Amygdala (tissue), 56 donors: ENCODE measurements around the gene ILK.

Source experiments
- DNase-seq, 56 donors: peaks; one replicate each; lab custom pipeline; 2025; lab: John Stamatoyannopoulos, UW

Gene ILK

DNA sequence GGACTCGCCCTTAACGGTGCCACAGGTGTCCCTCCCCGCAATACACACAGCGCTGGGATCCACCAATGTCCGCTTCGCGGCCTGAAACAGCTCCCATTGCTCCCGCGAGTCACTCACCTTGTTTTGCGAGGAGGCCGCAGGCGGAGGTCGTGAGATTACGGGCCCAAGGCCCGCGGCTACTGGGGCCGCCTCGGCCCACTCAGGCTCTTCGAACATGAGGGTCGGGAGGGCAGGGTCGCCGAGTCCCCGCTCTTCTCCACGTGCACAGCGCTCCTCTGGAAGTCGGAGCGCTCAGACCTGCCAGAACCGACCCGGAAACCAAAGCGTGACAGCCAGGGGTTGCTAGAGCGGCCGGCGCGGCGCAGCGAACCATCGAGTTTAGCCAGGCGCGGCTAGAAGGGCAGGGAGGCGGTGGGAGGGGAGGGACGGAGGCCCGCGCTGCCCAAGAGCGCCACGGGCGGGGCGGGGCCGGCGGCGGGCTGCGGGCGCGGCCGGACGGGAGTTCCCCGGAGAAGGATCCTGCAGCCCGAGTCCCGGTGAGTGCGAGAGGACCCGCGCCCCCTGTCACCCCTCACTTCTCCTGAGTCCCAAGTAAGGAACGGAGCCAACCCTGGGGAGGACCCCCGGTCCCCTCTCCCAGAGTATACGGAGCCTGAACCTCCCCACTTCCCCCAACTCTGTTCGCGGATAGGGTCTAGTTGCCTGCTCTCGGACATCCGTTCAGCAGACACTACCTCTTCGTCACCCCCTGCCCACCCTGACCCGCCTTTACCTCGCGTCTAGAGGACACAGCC, at the start of gene ILK, which contains the start of gene RRP8:
Gene ILK, plus strand, starts transcription at position 488 of the 794 bp plus-strand sequence. CDS start 498 bp downstream, outside the sequence.
Gene RRP8, minus strand, starts transcription at position 330 of the 794 bp plus-strand sequence. Its CDS starts 114 bp downstream, at position 216.
- DNase-seq = peak in 55 of 56 donors; percentile 38 to 92 (median 83)

DNA sequence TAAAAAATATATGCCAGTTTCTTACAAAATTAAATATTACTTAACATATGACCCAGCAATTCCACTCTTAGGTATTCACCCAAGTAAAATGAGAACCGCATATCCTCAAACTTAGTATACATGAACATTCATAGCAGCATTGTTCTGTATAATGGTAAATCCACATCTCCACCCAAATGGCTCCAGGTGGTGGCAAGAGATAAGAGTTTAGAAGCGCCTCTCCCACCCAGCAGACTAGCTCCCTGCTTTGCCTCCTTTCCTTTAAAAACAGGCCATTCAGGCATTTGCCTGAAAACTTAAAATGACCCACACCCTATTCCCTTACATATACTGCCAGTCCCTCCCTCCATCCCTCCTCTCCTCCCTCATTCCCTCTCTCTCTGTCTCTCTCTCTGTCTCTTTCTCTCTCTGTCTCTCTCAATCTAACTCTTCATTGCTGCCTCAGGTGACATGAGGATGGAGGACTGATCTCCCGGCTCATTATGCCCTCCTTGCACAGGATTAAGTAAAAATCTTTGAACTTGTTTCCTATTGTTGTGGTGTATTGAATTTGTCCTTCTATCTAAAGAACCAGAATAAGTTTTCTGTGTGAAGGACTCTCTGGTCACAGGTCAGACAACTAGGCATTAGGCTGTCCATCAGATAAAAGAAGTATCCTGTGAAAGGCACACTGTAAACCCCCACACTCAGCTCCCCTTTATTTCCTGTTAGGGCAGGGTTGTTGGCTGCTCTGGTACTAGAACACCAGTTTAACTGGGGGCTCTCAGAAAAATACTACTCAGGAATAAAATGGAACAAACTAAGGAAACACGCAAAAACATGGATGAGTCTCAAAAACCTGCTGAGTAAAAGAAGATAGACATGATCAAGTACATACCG, 48.5 kb upstream of the ILK start:
- DNase-seq = no peak

DNA sequence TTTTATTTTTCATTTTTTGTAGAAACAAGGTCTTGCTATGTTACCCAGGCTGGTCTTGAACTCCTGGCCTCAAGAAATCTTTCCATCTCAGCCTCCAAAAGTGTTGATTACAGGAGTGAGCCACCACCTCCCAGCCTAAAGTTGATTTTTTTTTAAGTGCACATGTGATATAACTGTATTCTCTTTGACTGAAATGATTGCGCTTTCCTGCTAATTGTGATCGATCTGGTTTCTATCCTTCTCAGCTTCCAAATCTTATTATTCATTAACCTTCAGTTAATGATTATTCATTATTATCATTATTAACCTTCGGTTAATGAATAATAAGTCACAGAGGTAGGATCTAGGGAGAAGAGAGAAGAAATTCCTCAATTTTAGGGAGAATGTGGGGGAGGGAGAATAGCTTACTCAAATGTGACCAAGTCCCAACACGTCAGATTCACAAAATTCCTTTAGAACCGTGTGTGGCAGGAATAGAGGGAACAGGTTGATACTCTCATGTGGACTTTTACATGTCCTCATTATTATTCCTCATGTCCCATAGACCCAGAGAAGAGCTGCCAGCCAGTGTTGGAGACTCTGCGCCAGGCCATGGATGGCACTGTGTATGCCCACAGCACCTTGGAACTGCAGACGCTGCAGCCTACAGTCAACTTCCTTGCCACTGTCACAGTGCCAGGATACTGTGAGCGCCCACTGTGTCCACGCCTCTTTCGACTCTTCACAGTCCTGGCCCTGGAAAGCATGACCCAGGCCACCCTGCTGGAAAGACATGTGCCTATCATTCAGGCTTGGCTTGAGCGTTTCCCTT, 47.2 kb upstream of the ILK start:
- no peak for DNase-seq

DNA sequence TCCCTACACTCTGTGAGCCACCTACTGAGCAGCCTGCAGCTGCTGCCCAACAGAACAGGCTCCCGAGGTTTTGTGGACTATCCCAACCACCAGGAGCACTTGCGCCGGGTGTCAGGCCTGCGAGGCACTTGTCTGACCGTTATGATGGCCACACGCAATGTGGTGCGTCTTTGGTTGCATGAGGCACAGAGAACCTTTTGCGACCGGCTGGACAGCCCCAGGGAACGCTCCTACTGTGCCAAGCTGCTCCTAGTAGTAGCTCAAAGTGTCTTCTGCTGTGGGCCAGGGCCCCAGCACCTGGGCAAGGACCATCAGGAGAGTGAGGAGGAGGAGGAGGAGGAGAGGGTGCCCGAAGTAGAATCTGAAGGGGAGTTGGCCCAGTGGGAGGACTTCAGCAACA, 46.5 kb upstream of the ILK start:
- no peak for DNase-seq

DNA sequence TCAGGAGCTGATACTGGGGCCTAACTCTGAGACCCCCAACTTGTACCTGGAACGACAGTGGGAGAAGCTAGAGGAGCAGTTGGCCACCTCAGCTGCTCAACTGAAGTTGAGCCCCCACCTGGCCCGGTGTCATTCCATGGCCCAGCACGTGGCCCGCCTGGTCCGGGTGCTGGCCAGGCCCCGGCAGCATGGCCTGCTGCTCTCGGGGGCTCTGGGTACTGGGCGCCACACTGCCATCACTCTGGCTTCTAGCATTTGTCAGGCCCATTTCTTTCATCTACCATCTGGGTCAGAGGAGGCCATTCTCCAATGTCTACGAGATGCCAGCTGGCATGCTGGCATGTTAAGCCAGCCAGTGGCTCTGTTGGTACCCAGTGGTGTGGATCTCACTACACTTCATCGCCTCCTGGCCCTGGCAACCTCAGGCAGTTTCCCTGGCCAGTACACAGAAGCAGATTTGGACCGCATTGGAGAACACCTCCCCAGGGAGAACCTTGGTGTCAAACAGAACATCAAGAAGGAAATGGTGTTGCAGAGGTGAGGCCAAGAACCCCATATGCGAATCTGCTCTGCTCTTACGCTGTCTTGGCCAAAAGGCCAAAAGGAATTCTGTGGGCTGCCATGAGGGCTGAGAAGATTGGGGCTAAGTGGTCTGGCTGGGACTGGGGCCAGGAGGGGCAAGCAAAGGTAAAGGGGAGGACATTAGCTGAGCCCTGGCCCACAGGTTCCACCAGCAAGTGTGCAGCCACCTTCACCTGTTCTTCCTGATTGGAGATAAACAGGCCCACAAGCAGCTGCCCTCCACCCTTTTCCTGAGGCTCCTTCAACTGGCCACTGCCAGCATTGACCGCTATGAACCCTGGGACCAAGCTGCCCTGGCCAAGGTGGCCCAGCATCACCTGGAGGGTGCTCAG, 45.6 kb upstream of the ILK start:
- no peak for DNase-seq

DNA sequence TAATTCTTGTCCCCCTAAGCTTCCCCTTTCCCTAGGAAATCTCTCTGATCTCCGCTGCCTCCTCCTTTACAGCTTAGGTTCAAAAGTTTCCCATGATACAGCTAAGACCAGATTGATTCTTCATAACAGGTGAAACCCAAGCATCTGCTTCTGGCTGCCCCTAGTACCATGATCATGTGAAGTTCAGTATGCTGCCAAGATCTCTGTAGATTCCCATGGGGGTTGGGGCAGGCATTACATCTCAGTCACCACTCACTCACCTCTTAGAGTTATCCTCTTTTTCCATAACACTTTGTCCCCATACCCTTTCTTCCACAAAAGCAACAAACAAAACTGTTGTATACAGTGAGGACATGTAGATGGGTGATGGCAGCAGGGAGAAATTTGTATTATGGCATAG, 44.2 kb upstream of the ILK start:
- no peak for DNase-seq

DNA sequence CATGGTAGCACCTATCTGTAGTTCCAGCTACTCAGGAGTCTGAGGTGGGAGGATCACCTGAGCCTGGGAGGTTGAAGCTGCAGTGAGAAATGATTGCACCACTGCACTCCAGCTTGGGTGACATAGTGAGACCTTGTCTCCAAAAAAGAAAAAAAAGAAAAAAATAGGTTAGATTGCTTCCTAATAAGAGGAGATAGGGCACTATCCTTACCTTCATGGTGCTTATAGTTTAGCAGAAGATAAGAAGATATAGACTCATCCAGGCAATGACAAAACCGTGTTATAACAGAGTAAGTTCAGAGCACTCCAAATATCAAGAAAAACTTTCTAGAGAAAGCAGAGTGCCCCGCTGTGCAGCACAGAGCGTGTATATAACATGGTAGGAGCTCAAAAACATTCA, 42.3 kb upstream of the ILK start:
- no peak for DNase-seq

DNA sequence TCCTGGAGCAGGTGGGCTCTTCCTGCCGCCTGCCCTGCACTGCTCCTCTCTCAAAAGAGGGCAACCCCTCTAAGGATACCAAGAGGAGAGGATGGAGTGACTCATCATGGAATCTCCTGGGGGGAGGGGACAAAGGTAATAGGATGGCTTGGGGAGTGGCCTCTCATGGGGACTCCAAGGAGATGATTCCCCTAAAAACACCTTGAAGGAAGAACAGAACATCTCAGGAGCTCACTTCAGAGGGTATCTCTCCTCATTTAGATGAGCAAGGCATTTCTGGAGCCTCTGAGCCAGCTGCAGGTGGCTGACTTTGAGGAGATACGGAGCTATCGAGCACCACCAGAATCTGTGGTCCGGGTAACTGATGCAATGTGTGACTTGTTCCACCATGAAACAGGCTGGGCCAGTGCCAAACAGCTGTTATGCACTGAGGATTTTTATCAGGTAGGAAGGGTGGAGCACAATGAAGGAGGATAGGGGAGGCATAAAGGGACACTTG, 40.4 kb upstream of the ILK start:
- no peak for DNase-seq

DNA sequence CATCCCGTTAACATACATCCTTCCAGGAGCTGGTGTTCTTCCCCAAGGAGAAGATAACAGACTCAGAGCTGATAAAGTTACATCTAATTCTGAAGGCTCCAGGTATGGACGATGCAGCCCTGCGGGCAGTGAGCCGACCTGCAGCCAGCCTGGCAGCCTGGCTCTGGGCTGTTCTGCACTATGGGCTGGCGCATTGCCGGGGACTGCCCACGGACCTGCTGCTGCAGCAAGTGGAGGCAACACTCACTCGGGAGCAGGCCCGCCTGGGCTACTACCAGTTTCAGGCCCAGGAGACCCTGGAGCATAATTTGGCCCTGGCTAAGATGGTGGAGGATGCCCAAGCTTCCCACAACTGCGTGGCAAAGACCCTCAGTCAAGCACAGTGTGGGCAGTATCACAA, 39.9 kb upstream of the ILK start:
- no peak for DNase-seq

DNA sequence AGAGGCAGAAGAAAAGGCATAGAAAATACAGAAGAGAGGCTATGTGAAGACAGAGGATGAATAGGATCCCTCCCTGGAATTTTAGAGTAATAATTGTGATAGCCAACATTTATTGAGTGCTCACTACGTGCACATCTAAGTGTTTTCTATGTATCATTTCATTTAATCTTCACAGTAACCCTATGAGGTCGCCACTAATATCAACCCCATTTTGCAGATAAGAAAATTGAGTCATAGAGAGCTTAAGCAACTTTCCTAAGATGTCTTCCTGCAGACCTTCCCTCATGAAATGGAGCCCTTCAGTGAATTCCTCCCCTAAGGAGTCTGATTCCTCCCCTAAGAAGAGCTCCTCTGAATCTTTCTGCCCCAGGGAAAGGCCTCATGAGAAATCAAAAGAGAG, 38.2 kb upstream of the ILK start:
- DNase-seq = no peak

DNA sequence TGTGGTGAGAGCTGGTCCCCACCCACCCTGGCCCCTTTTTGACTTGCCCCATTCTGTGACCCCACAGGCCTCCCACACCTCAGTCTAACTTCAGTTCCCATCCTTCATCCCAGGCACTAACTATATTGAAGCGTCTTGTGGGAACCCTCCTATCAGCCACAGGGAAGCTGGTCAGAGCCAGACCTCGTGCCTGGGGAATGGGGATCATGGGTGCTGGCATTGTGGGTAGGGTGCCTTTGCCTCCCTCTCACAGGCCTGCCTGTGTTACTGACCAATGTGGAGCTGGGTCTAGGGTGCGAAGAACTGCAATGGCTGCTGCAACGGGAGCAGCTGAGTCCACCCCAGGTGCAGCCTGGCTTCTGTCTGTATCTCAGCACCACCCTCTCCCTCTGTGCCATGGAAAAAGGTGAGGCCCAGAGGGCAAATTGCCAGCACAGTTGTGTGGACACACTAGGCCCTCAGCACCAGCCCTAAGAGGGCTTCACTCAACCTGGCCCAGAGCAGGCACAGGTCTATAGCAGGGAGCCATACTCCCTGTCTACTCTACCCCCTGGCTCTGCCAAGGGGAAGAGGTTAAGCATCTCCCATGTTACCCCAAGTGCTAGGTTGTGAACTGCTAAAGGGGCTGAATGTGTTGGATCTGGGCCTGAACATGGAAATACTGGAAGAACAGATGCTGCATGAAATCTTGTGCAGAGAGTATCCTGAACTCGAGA, 37.4 kb upstream of the ILK start:
- DNase-seq = no peak

DNA sequence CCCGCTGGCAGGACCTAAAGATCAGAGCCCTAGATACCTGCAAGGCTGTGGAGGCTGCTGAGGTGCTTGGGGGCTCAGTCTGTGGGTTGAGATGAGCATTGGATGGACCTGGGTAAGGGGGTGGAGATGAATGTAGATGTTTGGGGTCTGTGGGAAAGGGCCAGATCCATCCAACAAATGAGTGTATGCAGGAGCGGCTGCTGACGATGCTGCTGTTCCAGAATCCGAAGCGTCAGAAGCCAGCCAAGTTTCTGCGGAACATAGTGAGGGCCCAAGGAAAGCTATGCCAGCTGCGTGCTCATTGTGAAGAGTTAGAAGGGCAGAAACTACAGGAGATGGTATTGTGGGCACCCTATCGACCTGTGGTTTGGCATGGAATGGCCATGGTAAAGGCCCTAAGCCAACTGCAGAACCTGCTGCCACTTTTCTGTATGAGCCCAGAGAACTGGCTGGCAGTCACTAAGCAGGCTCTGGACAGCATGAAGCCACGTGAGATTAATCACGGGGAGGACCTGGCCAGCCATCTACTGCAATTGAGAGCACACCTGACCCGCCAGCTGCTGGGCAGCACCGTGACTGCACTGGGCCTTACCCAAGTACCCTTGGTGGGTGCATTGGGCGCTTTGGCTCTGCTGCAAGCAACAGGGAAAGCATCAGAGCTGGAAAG, 36.7 kb upstream of the ILK start:
- peak in 10 of 56 donors; percentile 20 to 60 (median 44) for DNase-seq

DNA sequence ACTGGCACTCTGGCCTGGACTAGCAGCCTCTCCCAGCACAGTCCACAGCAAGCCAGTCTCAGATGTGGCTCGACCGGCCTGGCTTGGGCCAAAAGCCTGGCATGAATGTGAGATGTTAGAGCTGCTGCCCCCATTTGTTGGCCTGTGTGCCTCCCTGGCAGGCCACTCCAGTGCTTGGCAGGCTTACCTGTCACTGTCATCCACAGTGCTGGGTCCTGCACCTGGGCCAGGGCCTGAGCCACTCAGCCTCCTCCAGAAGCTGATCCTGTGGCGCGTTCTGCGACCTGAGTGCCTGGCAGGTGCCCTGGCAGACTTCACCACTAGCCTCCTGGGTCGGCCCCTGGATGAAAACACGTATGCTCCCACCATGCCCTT, 36.2 kb upstream of the ILK start:
- peak in 1 of 56 donors; percentile 53 for DNase-seq

DNA sequence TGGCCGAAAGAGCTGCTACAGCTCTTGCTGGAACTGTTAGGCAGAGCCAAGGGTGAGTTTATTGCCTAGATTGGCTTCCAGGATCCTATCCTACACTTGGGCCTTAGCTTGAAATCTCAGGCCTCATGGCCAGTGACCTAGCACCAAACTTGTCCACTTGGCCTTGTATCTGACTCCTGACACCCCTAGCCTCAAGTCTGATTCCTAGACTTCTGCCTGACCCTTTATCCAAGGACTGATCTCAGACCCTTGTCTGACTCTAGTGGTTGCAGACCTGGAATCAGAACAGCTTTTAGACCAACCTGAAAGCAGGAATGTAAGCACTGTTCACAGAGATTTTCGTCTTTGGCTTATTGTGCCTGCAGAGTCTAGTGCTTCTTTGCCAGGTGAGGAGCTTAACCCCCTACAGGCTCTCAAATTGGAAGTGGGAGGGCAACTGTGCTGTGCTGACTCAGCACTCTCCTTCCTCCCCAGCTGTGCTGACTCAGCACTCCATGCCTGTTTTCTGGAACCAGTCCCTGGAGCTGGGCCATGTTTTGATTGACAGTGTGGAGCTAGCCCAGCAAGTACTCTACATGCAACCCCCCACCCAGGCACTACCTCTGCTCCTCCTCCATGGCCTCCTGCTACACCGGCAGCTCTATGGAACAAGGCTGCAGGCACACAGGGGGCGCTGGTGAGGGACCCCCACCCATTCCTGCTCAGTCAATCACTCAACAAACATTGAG, 35.2 kb upstream of the ILK start:
- peak in 23 of 56 donors; percentile 23 to 67 (median 46) for DNase-seq

DNA sequence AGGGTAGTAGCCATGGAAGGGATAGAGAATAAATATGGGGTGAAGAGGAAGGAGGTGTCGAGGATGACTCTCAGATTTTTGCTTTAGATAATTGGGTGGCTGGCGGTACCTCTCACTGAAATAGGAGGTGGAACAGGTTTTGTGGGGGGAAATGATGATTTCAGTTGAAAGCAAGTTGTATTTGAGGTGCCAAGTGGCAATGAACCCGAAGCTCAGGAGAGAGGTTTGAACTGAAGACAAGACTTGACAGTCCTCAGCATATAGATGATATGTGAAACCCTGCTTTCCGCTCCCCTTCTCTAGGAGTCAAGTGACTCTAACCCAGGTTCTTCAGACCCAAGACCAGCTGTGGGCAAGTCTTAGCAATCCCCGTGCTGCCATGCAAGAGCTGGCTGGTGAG, 33.9 kb upstream of the ILK start:
- no peak for DNase-seq

DNA sequence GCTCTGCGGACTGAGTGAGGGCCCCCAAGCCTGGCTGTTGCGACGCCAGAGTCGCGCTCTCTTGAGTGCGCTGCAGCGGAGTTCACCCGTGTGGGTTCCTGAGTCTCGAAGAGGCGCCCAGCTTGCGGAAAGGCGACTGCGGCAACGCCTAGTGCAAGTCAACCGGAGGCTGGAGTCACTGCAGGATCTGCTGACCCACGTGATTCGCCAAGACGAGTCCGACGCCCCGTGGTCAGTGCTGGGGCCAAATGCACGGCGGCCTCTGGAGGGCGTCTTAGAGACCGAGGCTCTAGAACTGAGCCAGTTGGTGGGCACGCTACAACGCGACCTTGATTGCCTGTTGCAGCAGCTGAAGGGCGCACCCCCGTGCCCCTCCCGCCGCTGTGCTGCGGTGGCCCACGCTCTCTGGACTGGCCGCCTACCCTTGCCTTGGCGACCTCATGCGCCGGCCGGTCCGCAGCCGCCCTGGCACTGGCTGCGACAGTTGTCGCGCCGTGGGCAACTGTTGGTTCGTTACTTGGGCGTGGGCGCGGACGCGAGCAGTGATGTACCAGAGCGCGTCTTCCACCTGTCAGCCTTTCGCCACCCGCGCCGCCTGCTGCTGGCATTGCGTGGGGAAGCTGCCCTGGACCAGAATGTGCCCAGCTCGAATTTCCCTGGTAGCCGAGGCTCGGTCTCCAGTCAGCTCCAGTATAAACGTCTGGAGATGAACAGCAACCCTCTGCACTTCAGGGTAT, 32.7 kb upstream of the ILK start:
- peak in 1 of 56 donors; percentile 15 for DNase-seq
